Upper lobe of left lung (tissue), 4 donors: ENCODE data around the gene MCAT.

Source experiments
- EP300 ChIP-seq, 4 donors: sonication (generic); formaldehyde crosslinking; IDR thresholded peaks; one replicate each; pipeline ENCODE4 v1.5.1; 2017; ENCODE audit warnings: antibody characterized with exemption in 4 of 4, control low read depth in 2 of 4
- POLR2A ChIP-seq, 4 donors: fragments of 450-650 bp; IDR thresholded peaks; one replicate each; pipeline ENCODE4 v1.5.1; 2016 to 2017; ENCODE audit warnings: antibody characterized with exemption in 4 of 4, mild to moderate bottlenecking in 2 of 4
- POLR2AphosphoS5 ChIP-seq, 2 donors: sonication (generic); formaldehyde crosslinking; IDR thresholded peaks; one replicate each; pipeline ENCODE4 v1.5.1; 2017; ENCODE audit warnings: antibody characterized with exemption in 2 of 2
- TF ChIP-seq, protein P1 (sequence below), 6 experiments: fragments of 450-650 bp in 4 of 6; fragments of 200-600 bp in 2 of 6; sonication (generic) in 2 of 6; IDR thresholded peaks; one replicate each; pipeline ENCODE4 v1.5.1; 2016 to 2019; ENCODE audit warnings: antibody characterized with exemption in 6 of 6

DNA sequence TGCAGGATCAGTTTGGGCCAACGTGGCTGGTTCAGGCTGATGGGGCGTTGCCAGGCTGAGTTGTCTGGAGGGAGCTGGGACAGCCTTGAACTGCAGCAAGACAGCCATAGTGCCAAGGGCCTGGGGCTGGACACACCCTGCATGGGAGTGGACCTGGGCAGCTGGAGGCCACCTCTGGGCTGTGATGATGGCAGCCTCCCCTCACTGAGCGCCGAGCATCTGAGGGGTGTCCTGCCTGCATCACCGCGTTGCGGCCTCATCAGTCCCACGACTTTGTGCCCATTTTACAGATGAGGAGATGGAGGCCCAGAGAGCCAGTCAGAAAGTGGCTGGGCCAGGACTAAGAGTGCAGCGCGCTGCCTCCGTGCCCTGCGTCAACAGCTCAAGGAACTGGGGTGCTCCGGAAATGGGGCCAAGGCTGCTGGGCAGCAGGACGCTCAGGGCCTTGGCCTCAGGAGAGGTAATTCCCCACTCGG is 7.6 kb upstream of the MCAT start:
- TF ChIP-seq POLR2A (IDR thresholded peaks at IDR 0.05) (no peak), POLR2AphosphoS5 (IDR thresholded peaks at IDR 0.05) (no peak), EP300 (IDR thresholded peaks at IDR 0.05) (no peak)
- TF ChIP-seq, protein P1, sequence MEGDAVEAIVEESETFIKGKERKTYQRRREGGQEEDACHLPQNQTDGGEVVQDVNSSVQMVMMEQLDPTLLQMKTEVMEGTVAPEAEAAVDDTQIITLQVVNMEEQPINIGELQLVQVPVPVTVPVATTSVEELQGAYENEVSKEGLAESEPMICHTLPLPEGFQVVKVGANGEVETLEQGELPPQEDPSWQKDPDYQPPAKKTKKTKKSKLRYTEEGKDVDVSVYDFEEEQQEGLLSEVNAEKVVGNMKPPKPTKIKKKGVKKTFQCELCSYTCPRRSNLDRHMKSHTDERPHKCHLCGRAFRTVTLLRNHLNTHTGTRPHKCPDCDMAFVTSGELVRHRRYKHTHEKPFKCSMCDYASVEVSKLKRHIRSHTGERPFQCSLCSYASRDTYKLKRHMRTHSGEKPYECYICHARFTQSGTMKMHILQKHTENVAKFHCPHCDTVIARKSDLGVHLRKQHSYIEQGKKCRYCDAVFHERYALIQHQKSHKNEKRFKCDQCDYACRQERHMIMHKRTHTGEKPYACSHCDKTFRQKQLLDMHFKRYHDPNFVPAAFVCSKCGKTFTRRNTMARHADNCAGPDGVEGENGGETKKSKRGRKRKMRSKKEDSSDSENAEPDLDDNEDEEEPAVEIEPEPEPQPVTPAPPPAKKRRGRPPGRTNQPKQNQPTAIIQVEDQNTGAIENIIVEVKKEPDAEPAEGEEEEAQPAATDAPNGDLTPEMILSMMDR (IDR thresholded peaks at IDR 0.05) = no peak
